ENCODE measurements around the gene LGI4. TPM values are rescaled to one million over a fixed set of nuclear protein-coding genes. Genes with fewer than 3 reads are reported as not detected.
"Not testable (repeated sequence)": the region's sequence is repeated elsewhere in the genome, so short reads cannot be mapped to it uniquely, and the experiment has no call there.

LGI4 gene
- total RNA-seq, 1 donor from 2014 or later, result 5.2 TPM

DNA sequence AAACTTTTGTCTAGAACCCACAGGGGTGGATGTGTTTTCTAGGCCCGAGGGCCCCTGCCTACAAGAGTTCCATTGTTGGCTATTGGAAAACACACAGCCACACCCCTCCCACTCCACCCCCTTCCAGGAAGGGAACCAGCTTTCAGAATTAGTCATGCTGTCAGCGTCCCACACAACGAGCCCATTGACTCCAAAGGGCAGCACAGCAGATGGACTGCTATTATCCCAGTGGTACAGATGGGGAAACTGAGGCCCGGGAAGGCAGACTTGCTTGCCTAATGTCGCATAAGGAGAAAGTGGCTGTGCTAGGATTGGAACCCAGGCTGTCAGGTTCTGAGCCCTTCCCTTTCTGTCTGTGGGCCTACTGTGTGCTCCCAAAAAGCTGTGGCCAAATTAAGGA is 27.3 kb downstream of the LGI4 start:
- Histone ChIP-seq H3K9me3 (ENCODE audit: control insufficient read depth in 3 of 3, low read length in 3 of 3) (no peaks in the 10 kb centered on the region), H3K4me3 (ENCODE audit: low read length in 3 of 3) (no peak overlapping the region), H3K4me1 (ENCODE audit: control insufficient read depth in 3 of 3, insufficient read depth in 3 of 3, low read length in 3 of 3) (peaks cover 0 to 18% (median 9%) of the 10 kb centered on the region in 3 donors), H3K9ac (ENCODE audit: low read depth in 1 of 3, low read length in 3 of 3) (no peak overlapping the region), H3K27me3 (ENCODE audit: control insufficient read depth in 3 of 3, insufficient read depth in 3 of 3, low read length in 3 of 3) (no peaks in the 10 kb centered on the region), H3K27ac (ENCODE audit: low read depth, low read length) (no peak overlapping the region), H3K36me3 (ENCODE audit: control insufficient read depth in 3 of 3, insufficient read depth in 3 of 3, low read length in 3 of 3) (no peaks in the 10 kb centered on the region)

- Histone ChIP-seq H3K9ac (ENCODE audit: low read depth in 1 of 3, low read length in 3 of 3) (no peak overlapping the region), H3K4me1 (ENCODE audit: control insufficient read depth in 3 of 3, insufficient read depth in 3 of 3, low read length in 3 of 3) (peaks cover 0 to 18% (median 9%) of the 10 kb centered on the region in 3 donors), H3K36me3 (ENCODE audit: control insufficient read depth in 3 of 3, insufficient read depth in 3 of 3, low read length in 3 of 3) (no peaks in the 10 kb centered on the region), H3K4me3 (ENCODE audit: low read length in 3 of 3) (no peak overlapping the region), H3K9me3 (ENCODE audit: control insufficient read depth in 3 of 3, low read length in 3 of 3) (no peaks in the 10 kb centered on the region), H3K27me3 (ENCODE audit: control insufficient read depth in 3 of 3, insufficient read depth in 3 of 3, low read length in 3 of 3) (no peaks in the 10 kb centered on the region), H3K27ac (ENCODE audit: low read depth, low read length) (no peak overlapping the region)
Observed at GRCh38 chr19:35106898-35107541, 27.8 kb downstream of the LGI4 start.

DNA sequence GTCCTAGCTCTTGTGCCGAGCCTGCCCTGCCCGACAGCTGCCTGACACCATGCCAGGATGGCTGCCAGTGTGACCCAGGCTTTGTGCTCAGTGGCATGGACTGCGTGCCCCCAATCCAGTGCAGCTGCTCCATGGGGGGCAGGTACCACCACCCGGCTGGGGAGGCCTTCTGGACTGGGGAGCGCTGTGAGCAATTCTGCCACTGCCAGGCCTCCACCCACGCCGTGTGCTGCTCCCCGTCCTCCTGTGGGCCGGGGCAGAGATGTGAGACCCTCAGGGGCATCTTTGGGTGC is 28.6 kb downstream of the LGI4 start:
- peaks cover 0 to 18% (median 9%) of the 10 kb centered on the region in 3 donors for H3K4me1 ChIP-seq (ENCODE audit: control insufficient read depth in 3 of 3, insufficient read depth in 3 of 3, low read length in 3 of 3)
- no peak overlapping the region for H3K9ac ChIP-seq (ENCODE audit: low read depth in 1 of 3, low read length in 3 of 3)
- peak overlapping the region; percentile 15 for H3K27ac ChIP-seq (ENCODE audit: low read depth, low read length)
- no peaks in the 10 kb centered on the region for H3K27me3 ChIP-seq (ENCODE audit: control insufficient read depth in 3 of 3, insufficient read depth in 3 of 3, low read length in 3 of 3)
- no peaks in the 10 kb centered on the region for H3K9me3 ChIP-seq (ENCODE audit: control insufficient read depth in 3 of 3, low read length in 3 of 3)
- H3K36me3 ChIP-seq (ENCODE audit: control insufficient read depth in 3 of 3, insufficient read depth in 3 of 3, low read length in 3 of 3), result no peaks in the 10 kb centered on the region
- H3K4me3 ChIP-seq (ENCODE audit: low read length in 3 of 3), result no peak overlapping the region

GRCh38 chr19:35105411-35106290 is 29.2 kb downstream of the LGI4 start:
- Histone ChIP-seq H3K36me3 (ENCODE audit: control insufficient read depth in 3 of 3, insufficient read depth in 3 of 3, low read length in 3 of 3) (no peaks in the 10 kb centered on the region), H3K4me3 (ENCODE audit: low read length in 3 of 3) (no peak overlapping the region), H3K9ac (ENCODE audit: low read depth in 1 of 3, low read length in 3 of 3) (no peak overlapping the region), H3K27me3 (ENCODE audit: control insufficient read depth in 3 of 3, insufficient read depth in 3 of 3, low read length in 3 of 3) (no peaks in the 10 kb centered on the region), H3K9me3 (ENCODE audit: control insufficient read depth in 3 of 3, low read length in 3 of 3) (no peaks in the 10 kb centered on the region), H3K27ac (ENCODE audit: low read depth, low read length) (peak overlapping the region; percentile 15), H3K4me1 (ENCODE audit: control insufficient read depth in 3 of 3, insufficient read depth in 3 of 3, low read length in 3 of 3) (peaks cover 0 to 18% (median 9%) of the 10 kb centered on the region in 3 donors)

GRCh38 chr19:35105047-35105410 is 29.8 kb downstream of the LGI4 start:
- Histone ChIP-seq H3K36me3 (ENCODE audit: control insufficient read depth in 3 of 3, insufficient read depth in 3 of 3, low read length in 3 of 3) (no peaks in the 10 kb centered on the region), H3K9me3 (ENCODE audit: control insufficient read depth in 3 of 3, low read length in 3 of 3) (no peaks in the 10 kb centered on the region), H3K9ac (ENCODE audit: low read depth in 1 of 3, low read length in 3 of 3) (no peak overlapping the region), H3K4me1 (ENCODE audit: control insufficient read depth in 3 of 3, insufficient read depth in 3 of 3, low read length in 3 of 3) (peaks cover 0 to 18% (median 9%) of the 10 kb centered on the region in 3 donors), H3K27ac (ENCODE audit: low read depth, low read length) (no peak overlapping the region), H3K27me3 (ENCODE audit: control insufficient read depth in 3 of 3, insufficient read depth in 3 of 3, low read length in 3 of 3) (no peaks in the 10 kb centered on the region), H3K4me3 (ENCODE audit: low read length in 3 of 3) (no peak overlapping the region)

- peaks cover 0 to 13% (median 4%) of the 10 kb centered on the region in 3 donors for H3K4me1 ChIP-seq (ENCODE audit: control insufficient read depth in 3 of 3, insufficient read depth in 3 of 3, low read length in 3 of 3)
- H3K9me3 ChIP-seq (ENCODE audit: control insufficient read depth in 3 of 3, low read length in 3 of 3), result no peaks in the 10 kb centered on the region
- no peak overlapping the region for H3K27ac ChIP-seq (ENCODE audit: low read depth, low read length)
- H3K4me3 ChIP-seq (ENCODE audit: low read length in 3 of 3), result no peak overlapping the region
- H3K36me3 ChIP-seq (ENCODE audit: control insufficient read depth in 3 of 3, insufficient read depth in 3 of 3, low read length in 3 of 3), result no peaks in the 10 kb centered on the region
- H3K9ac ChIP-seq (ENCODE audit: low read depth in 1 of 3, low read length in 3 of 3), result no peak overlapping the region
- H3K27me3 ChIP-seq (ENCODE audit: control insufficient read depth in 3 of 3, insufficient read depth in 3 of 3, low read length in 3 of 3), result no peaks in the 10 kb centered on the region
Observed at GRCh38 chr19:35104361-35104760, 30.5 kb downstream of the LGI4 start.

DNA sequence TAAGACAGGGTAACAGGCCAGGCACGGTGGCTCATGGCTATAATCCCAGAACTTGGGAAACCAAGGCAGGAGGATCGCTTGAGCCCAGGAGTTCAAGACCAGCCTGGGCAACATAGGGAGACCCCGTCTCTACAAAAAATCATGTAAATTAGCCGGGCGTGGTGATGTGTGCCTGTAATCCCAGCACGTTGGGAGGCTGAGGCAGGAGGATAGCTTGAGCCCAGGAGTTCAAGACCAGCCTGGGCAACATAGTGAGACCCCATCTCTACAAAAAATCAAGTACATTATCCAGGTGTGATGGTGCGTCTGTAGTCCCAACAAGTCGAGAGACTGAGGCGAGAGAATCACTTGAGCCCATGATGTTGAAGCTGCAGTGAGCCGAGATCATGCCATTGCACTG is 31.2 kb downstream of the LGI4 start:
- not testable (repeated sequence) for H3K9ac ChIP-seq (ENCODE audit: low read depth in 1 of 3, low read length in 3 of 3); H3K9me3 ChIP-seq (ENCODE audit: control insufficient read depth in 3 of 3, low read length in 3 of 3); H3K27me3 ChIP-seq (ENCODE audit: control insufficient read depth in 3 of 3, insufficient read depth in 3 of 3, low read length in 3 of 3); H3K4me3 ChIP-seq (ENCODE audit: low read length in 3 of 3); H3K36me3 ChIP-seq (ENCODE audit: control insufficient read depth in 3 of 3, insufficient read depth in 3 of 3, low read length in 3 of 3); H3K27ac ChIP-seq (ENCODE audit: low read depth, low read length)
- peaks cover 0 to 15% (median 7%) of the 10 kb centered on the region in 3 donors for H3K4me1 ChIP-seq (ENCODE audit: control insufficient read depth in 3 of 3, insufficient read depth in 3 of 3, low read length in 3 of 3)

DNA sequence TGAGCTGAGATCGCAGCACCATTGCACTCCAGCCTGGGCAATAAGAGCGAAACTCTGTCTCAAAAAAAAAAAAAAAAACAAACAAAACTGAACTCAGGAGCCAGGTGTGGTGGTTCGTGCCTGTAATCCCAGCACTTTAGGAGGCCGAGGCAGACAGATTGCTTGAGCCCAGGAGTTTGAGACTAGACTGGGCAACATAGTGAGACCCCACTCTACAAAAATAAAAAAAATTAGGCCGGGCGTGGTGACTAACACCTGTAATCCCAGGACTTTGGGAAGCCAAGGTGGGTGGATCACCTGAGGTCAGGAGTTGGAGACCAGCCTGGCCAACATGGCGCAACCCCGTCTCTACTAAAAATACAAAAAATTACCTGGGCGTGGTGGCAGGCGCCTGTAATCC is 32.9 kb downstream of the LGI4 start:
- not testable (repeated sequence) for H3K9ac ChIP-seq (ENCODE audit: low read depth in 1 of 3, low read length in 3 of 3); H3K36me3 ChIP-seq (ENCODE audit: control insufficient read depth in 3 of 3, insufficient read depth in 3 of 3, low read length in 3 of 3); H3K27ac ChIP-seq (ENCODE audit: low read depth, low read length); H3K27me3 ChIP-seq (ENCODE audit: control insufficient read depth in 3 of 3, insufficient read depth in 3 of 3, low read length in 3 of 3); H3K9me3 ChIP-seq (ENCODE audit: control insufficient read depth in 3 of 3, low read length in 3 of 3); H3K4me3 ChIP-seq (ENCODE audit: low read length in 3 of 3)
- H3K4me1 ChIP-seq (ENCODE audit: control insufficient read depth in 3 of 3, insufficient read depth in 3 of 3, low read length in 3 of 3), result peaks cover 0 to 14% (median 7%) of the 10 kb centered on the region in 3 donors

GRCh38 chr19:35100588-35101533 is 34.0 kb downstream of the LGI4 start:
- no peak overlapping the region for H3K27ac ChIP-seq (ENCODE audit: low read depth, low read length)
- no peaks in the 10 kb centered on the region for H3K27me3 ChIP-seq (ENCODE audit: control insufficient read depth in 3 of 3, insufficient read depth in 3 of 3, low read length in 3 of 3)
- no peak overlapping the region for H3K4me3 ChIP-seq (ENCODE audit: low read length in 3 of 3)
- H3K36me3 ChIP-seq (ENCODE audit: control insufficient read depth in 3 of 3, insufficient read depth in 3 of 3, low read length in 3 of 3), result no peaks in the 10 kb centered on the region
- peaks cover 0 to 11% (median 6%) of the 10 kb centered on the region in 3 donors for H3K4me1 ChIP-seq (ENCODE audit: control insufficient read depth in 3 of 3, insufficient read depth in 3 of 3, low read length in 3 of 3)
- no peaks in the 10 kb centered on the region for H3K9me3 ChIP-seq (ENCODE audit: control insufficient read depth in 3 of 3, low read length in 3 of 3)
- H3K9ac ChIP-seq (ENCODE audit: low read depth in 1 of 3, low read length in 3 of 3), result no peak overlapping the region

All from skeletal muscle tissue (tissue), 4 donors.